RWPE2 (cell line): ENCODE measurements around the gene CIAO1.

Source experiments
- ATAC-seq: fragments of 200-7000 bp; cut with Tn5 transposase; 3 replicates; pipeline ENCODE4 v1.9.1; 2021; ENCODE audit warnings: low read depth
- DNase-seq: peaks from one replicate; pipeline ENCODE4 v3.0.0-alpha.2; 2020; ENCODE audit warnings: low spot score
- H3K27ac ChIP-seq: fragments of 450-650 bp; 2 replicates; pipeline ENCODE4 v1.5.1; 2017; ENCODE audit warnings: mild to moderate bottlenecking; ENCODE audit not compliant: poor library complexity, severe bottlenecking
- H3K27me3 ChIP-seq: fragments of 250-450 bp; sonication (Bioruptor Pico); 2 replicates; pipeline ENCODE4 v1.5.1; 2021; ENCODE audit warnings: mild to moderate bottlenecking, moderate library complexity; ENCODE audit not compliant: insufficient read depth, poor library complexity, severe bottlenecking
- H3K36me3 ChIP-seq: fragments of 250-450 bp; sonication (Bioruptor Pico); 2 replicates; pipeline ENCODE4 v1.5.1; 2020; ENCODE audit warnings: low read depth, mild to moderate bottlenecking, moderate library complexity
- H3K4me1 ChIP-seq: fragments of 250-450 bp; sonication (Bioruptor Pico); 2 replicates; pipeline ENCODE4 v1.5.1; 2021; ENCODE audit warnings: mild to moderate bottlenecking, moderate library complexity; ENCODE audit not compliant: insufficient read depth, poor library complexity, severe bottlenecking
- H3K4me3 ChIP-seq: fragments of 250-450 bp; sonication (Bioruptor Pico); 2 replicates; pipeline ENCODE4 v1.5.1; 2021; ENCODE audit warnings: mild to moderate bottlenecking, moderate library complexity; ENCODE audit not compliant: severe bottlenecking
- H3K9me3 ChIP-seq: fragments of 250-450 bp; sonication (Bioruptor Pico); 2 replicates; pipeline ENCODE4 v1.5.1; 2021; ENCODE audit warnings: mild to moderate bottlenecking, moderate library complexity; ENCODE audit not compliant: severe bottlenecking
- CTCF ChIP-seq: fragments of 450-650 bp; IDR thresholded peaks from one replicate; pipeline ENCODE4 v1.5.1; 2017; ENCODE audit warnings: mild to moderate bottlenecking, moderate library complexity; ENCODE audit not compliant: poor library complexity, severe bottlenecking

Gene CIAO1

GRCh38 chr2:96262306-96262705, 3.7 kb upstream of the CIAO1 start:
- TF ChIP-seq CTCF: no peak
- no peaks in the 10 kb centered on the region for H3K27me3 ChIP-seq
- no peak overlapping the region for H3K4me3 ChIP-seq
- H3K4me1 ChIP-seq: peaks cover 12% of the 10 kb centered on the region
- H3K36me3 ChIP-seq: peaks cover 27% of the 10 kb centered on the region
- ATAC-seq: no peak
- H3K27ac ChIP-seq: peak overlapping the region; percentile 70
- no peaks in the 10 kb centered on the region for H3K9me3 ChIP-seq
- DNase-seq: no peak

GRCh38 chr2:96264086-96264485, 1.9 kb upstream of the CIAO1 start:
- H3K27ac ChIP-seq: no peak overlapping the region
- ATAC-seq: no peak

GRCh38 chr2:96264656-96265348, 1.2 kb upstream of the CIAO1 start:
- peaks cover 41% of the 10 kb centered on the region for H3K36me3 ChIP-seq
- H3K4me3 ChIP-seq: peak overlapping the region; percentile 54
- ATAC-seq (no peak), DNase-seq (no peak)
- H3K9me3 ChIP-seq: no peaks in the 10 kb centered on the region
- TF ChIP-seq CTCF: peak; percentile 44
- peak overlapping the region; percentile 24 for H3K27ac ChIP-seq
- H3K4me1 ChIP-seq: peaks cover 12% of the 10 kb centered on the region
- H3K27me3 ChIP-seq: no peaks in the 10 kb centered on the region

More at GRCh38 chr2:96264086-96264485, 1.9 kb upstream of the CIAO1 start:
- H3K27me3 ChIP-seq: no peaks in the 10 kb centered on the region
- no peaks in the 10 kb centered on the region for H3K9me3 ChIP-seq
- H3K4me1 ChIP-seq: peaks cover 12% of the 10 kb centered on the region
- no peak for TF ChIP-seq CTCF
- peaks cover 38% of the 10 kb centered on the region for H3K36me3 ChIP-seq
- no peak for DNase-seq
- H3K4me3 ChIP-seq: no peak overlapping the region

GRCh38 chr2:96265349-96265839, 631 bp upstream of the CIAO1 start:
- H3K4me1 ChIP-seq: peaks cover 6% of the 10 kb centered on the region
- H3K27me3 ChIP-seq: no peaks in the 10 kb centered on the region
- no peaks in the 10 kb centered on the region for H3K9me3 ChIP-seq
- peak overlapping the region; percentile 24 for H3K27ac ChIP-seq
- ATAC-seq: peak; percentile 6
- peaks cover 42% of the 10 kb centered on the region for H3K36me3 ChIP-seq
- H3K4me3 ChIP-seq: peak overlapping the region; percentile 54
- TF ChIP-seq CTCF: no peak
- DNase-seq: no peak
